ENCODE data around the gene DCDC1. TPM values are rescaled to one million over a fixed set of nuclear protein-coding genes. Genes with fewer than 3 reads are reported as not detected.

The DCDC1 gene
- total and polyA plus RNA-seq, 2 donors (not counting 1 experiment from before 2014, with no cell fraction given) = 0.05 to 0.17 TPM

- no peak overlapping the region for H3K4me2 ChIP-seq (ENCODE audit: extremely low read depth, insufficient read depth, low read length)
- no peaks in the 10 kb centered on the region for H3K4me1 ChIP-seq (ENCODE audit: control insufficient read depth, extremely low read depth, insufficient read depth, low read length)
- H3K36me3 ChIP-seq (ENCODE audit: control insufficient read depth, insufficient read depth, low read length) = no peaks in the 10 kb centered on the region
- no peaks in the 10 kb centered on the region for H3K27me3 ChIP-seq (ENCODE audit: control insufficient read depth, insufficient read depth, low read length)
- no peaks in the 10 kb centered on the region for H3K9me3 ChIP-seq (ENCODE audit: control insufficient read depth, insufficient read depth, low read depth, low read length)
- H3K4me3 ChIP-seq (replicated peaks in 1 of 4; ENCODE audit: control extremely low read depth in 1 of 4, insufficient read depth in 1 of 4, low read depth in 3 of 4, low read length in 4 of 4) = no peak overlapping the region
- H2AFZ ChIP-seq (ENCODE audit: low read length) = no peak overlapping the region
- H3K27ac ChIP-seq (ENCODE audit: insufficient read depth, low read length) = no peak overlapping the region
- no peaks in the 10 kb centered on the region for H3K79me2 ChIP-seq (ENCODE audit: control insufficient read depth, insufficient read depth, low read length)
- no peaks in the 10 kb centered on the region for H4K20me1 ChIP-seq (ENCODE audit: control insufficient read depth, extremely low read depth, insufficient read depth, low read length)
- TF ChIP-seq CTCF (conservative IDR thresholded peaks at IDR 0.05 in 1 of 2, IDR thresholded peaks at IDR 0.05 in 1 of 2; ENCODE audit: low read depth in 1 of 2, low read length in 2 of 2) = no peak
- TF ChIP-seq EZH2 (IDR thresholded peaks at IDR 0.05; ENCODE audit: low read length, missing control alignments) = no peak
- DNase-seq (ENCODE audit: low read depth in 2 of 2) = no peak
- no peak overlapping the region for H3K9ac ChIP-seq (ENCODE audit: insufficient read depth, low read length)
Measured at GRCh38 chr11:31417816-31418215, 48.3 kb upstream of the DCDC1 start.

- no peak for TF ChIP-seq CTCF (conservative IDR thresholded peaks at IDR 0.05 in 1 of 2, IDR thresholded peaks at IDR 0.05 in 1 of 2; ENCODE audit: low read depth in 1 of 2, low read length in 2 of 2)
- no peak for TF ChIP-seq EZH2 (IDR thresholded peaks at IDR 0.05; ENCODE audit: low read length, missing control alignments)
- Histone ChIP-seq H4K20me1 (ENCODE audit: control insufficient read depth, extremely low read depth, insufficient read depth, low read length) (no peaks in the 10 kb centered on the region), H3K79me2 (ENCODE audit: control insufficient read depth, insufficient read depth, low read length) (no peaks in the 10 kb centered on the region), H2AFZ (ENCODE audit: low read length) (no peak overlapping the region), H3K4me2 (ENCODE audit: extremely low read depth, insufficient read depth, low read length) (no peak overlapping the region), H3K9ac (ENCODE audit: insufficient read depth, low read length) (no peak overlapping the region), H3K36me3 (ENCODE audit: control insufficient read depth, insufficient read depth, low read length) (no peaks in the 10 kb centered on the region), H3K9me3 (ENCODE audit: control insufficient read depth, insufficient read depth, low read depth, low read length) (no peaks in the 10 kb centered on the region), H3K4me3 (replicated peaks in 1 of 4; ENCODE audit: control extremely low read depth in 1 of 4, insufficient read depth in 1 of 4, low read depth in 3 of 4, low read length in 4 of 4) (no peak overlapping the region), H3K27ac (ENCODE audit: insufficient read depth, low read length) (no peak overlapping the region), H3K4me1 (ENCODE audit: control insufficient read depth, extremely low read depth, insufficient read depth, low read length) (no peaks in the 10 kb centered on the region), H3K27me3 (ENCODE audit: control insufficient read depth, insufficient read depth, low read length) (no peaks in the 10 kb centered on the region)
- DNase-seq (ENCODE audit: low read depth in 2 of 2) = no peak
Measured at GRCh38 chr11:31417357-31417756, 47.8 kb upstream of the DCDC1 start.

- H3K4me1 ChIP-seq (ENCODE audit: control insufficient read depth, extremely low read depth, insufficient read depth, low read length) = no peaks in the 10 kb centered on the region
- H3K9me3 ChIP-seq (ENCODE audit: control insufficient read depth, insufficient read depth, low read depth, low read length) = no peaks in the 10 kb centered on the region
- no peaks in the 10 kb centered on the region for H3K36me3 ChIP-seq (ENCODE audit: control insufficient read depth, insufficient read depth, low read length)
- no peak overlapping the region for H3K4me3 ChIP-seq (replicated peaks in 1 of 4; ENCODE audit: control extremely low read depth in 1 of 4, insufficient read depth in 1 of 4, low read depth in 3 of 4, low read length in 4 of 4)
- H4K20me1 ChIP-seq (ENCODE audit: control insufficient read depth, extremely low read depth, insufficient read depth, low read length) = no peaks in the 10 kb centered on the region
- DNase-seq (ENCODE audit: low read depth in 2 of 2) = no peak
- H2AFZ ChIP-seq (ENCODE audit: low read length) = no peak overlapping the region
- no peak overlapping the region for H3K4me2 ChIP-seq (ENCODE audit: extremely low read depth, insufficient read depth, low read length)
- TF ChIP-seq EZH2 (IDR thresholded peaks at IDR 0.05; ENCODE audit: low read length, missing control alignments) (no peak), CTCF (conservative IDR thresholded peaks at IDR 0.05 in 1 of 2, IDR thresholded peaks at IDR 0.05 in 1 of 2; ENCODE audit: low read depth in 1 of 2, low read length in 2 of 2) (no peak)
- no peak overlapping the region for H3K27ac ChIP-seq (ENCODE audit: insufficient read depth, low read length)
- no peaks in the 10 kb centered on the region for H3K27me3 ChIP-seq (ENCODE audit: control insufficient read depth, insufficient read depth, low read length)
- H3K9ac ChIP-seq (ENCODE audit: insufficient read depth, low read length) = no peak overlapping the region
- H3K79me2 ChIP-seq (ENCODE audit: control insufficient read depth, insufficient read depth, low read length) = no peaks in the 10 kb centered on the region
Measured at GRCh38 chr11:31415435-31415834, 45.9 kb upstream of the DCDC1 start.
